Smooth muscle cell (in vitro differentiated cells): Measurements from ENCODE around the gene FBXW9. TPM values are rescaled to one million over a fixed set of nuclear protein-coding genes. Genes with fewer than 3 reads are reported as not detected.
"Not testable (repeated sequence)": the region's sequence is repeated elsewhere in the genome, so short reads cannot be mapped to it uniquely, and the experiment has no call there.

Experiments
- DNase-seq: peaks from one replicate; lab custom pipeline; 2025; ENCODE audit not compliant: unreplicated experiment; lab: John Stamatoyannopoulos, UW
- H2AFZ ChIP-seq: fragments of 200-600 bp; sonication (generic); 2 replicates; pipeline ENCODE4 v1.6.0; 2016; ENCODE audit warnings: antibody characterized with exemption, low read depth, mild to moderate bottlenecking
- H3F3A ChIP-seq: fragments of 200-600 bp; sonication (generic); 2 replicates; pipeline ENCODE4 v1.6.0; 2017; ENCODE audit warnings: antibody characterized with exemption, low read depth
- H3K27ac ChIP-seq: fragments of 200-600 bp; sonication (generic); 2 replicates; pipeline ENCODE4 v1.5.1; 2016; ENCODE audit warnings: low read depth, mild to moderate bottlenecking
- H3K27me3 ChIP-seq: fragments of 200-600 bp; sonication (generic); 2 replicates; pipeline ENCODE4 v1.6.1; 2016; ENCODE audit warnings: low read depth, mild to moderate bottlenecking
- H3K36me3 ChIP-seq: fragments of 200-600 bp; sonication (generic); 2 replicates; pipeline ENCODE4 v1.5.1; 2016; ENCODE audit warnings: low read depth
- H3K4me1 ChIP-seq: fragments of 200-600 bp; sonication (generic); 2 replicates; pipeline ENCODE4 v1.5.1; 2016; ENCODE audit warnings: low read depth
- H3K4me2 ChIP-seq: fragments of 200-600 bp; sonication (generic); 2 replicates; pipeline ENCODE4 v1.6.0; 2016; ENCODE audit warnings: mild to moderate bottlenecking
- H3K4me3 ChIP-seq: fragments of 200-600 bp; sonication (generic); 2 replicates; pipeline ENCODE4 v1.5.1; 2016; ENCODE audit warnings: mild to moderate bottlenecking
- H3K79me2 ChIP-seq: fragments of 200-600 bp; sonication (generic); 2 replicates; pipeline ENCODE4 v1.6.0; 2016; ENCODE audit warnings: low read depth, mild to moderate bottlenecking
- H3K9ac ChIP-seq: fragments of 200-600 bp; sonication (generic); 2 replicates; pipeline ENCODE4 v1.6.0; 2016; ENCODE audit warnings: low read depth
- H3K9me3 ChIP-seq: fragments of 200-600 bp; sonication (generic); replicated peaks from 2 replicates; pipeline ENCODE4 v1.5.1; 2016; ENCODE audit warnings: low read depth
- H4K20me1 ChIP-seq: fragments of 200-600 bp; sonication (generic); 2 replicates; pipeline ENCODE4 v1.6.0; 2016; ENCODE audit warnings: low read depth
- WGBS: methylation state at CpG from one replicate; pipeline ENCODE4 v1.1.7; 2016; ENCODE audit warnings: low lambda C conversion rate; 5-methylcytosine and 5-hydroxymethylcytosine counted together
- polyA plus RNA-seq: library from polyadenylated mRNA; unstranded; fragments of >200 nt; fragmentation: Nextera tagmentation; extraction: Ambion mirVana; gene quantifications from 2 replicates; pipeline ENCODE4 v1.2.1, GENCODE V29; 2016
- total RNA-seq: library from RNA; depleted of rRNA; stranded (reverse); fragments of >200 nt; gene quantifications from 2 replicates; pipeline ENCODE4 v1.2.3, GENCODE V29; 2014
- TF ChIP-seq, protein P1 (sequence below): fragments of 200-600 bp; sonication (generic); IDR thresholded peaks from 2 replicates; pipeline ENCODE4 v1.5.1; 2017; ENCODE audit warnings: borderline replicate concordance, mild to moderate bottlenecking, antibody characterized with exemption; ENCODE audit not compliant: insufficient read depth, poor library complexity, severe bottlenecking

FBXW9 gene
- total and polyA plus RNA-seq, 2 experiments from 2014 or later: 9.1 to 17.3 TPM

DNA sequence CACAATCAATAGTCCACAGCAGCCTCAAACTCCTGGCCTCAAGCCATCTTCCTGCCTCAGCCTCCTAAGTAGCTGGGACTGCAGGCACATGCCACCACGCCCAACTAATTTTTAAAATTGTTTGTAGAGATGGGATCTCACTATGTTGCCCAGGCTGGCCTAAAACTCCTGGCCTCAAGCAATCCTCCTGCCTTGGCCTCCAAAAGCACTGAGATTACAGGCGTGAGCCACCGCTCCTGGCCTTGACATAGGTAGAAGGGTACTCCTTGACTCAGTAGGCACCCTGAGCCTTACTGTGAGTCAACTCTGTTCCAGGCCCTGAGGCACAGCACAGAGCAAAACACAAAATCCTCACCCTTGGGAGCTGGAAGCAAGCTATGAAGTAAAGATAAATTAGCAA is 19.5 kb upstream of the FBXW9 start:
- H4K20me1 ChIP-seq: peaks cover 46% of the 10 kb centered on the region
- TF ChIP-seq, protein P1, sequence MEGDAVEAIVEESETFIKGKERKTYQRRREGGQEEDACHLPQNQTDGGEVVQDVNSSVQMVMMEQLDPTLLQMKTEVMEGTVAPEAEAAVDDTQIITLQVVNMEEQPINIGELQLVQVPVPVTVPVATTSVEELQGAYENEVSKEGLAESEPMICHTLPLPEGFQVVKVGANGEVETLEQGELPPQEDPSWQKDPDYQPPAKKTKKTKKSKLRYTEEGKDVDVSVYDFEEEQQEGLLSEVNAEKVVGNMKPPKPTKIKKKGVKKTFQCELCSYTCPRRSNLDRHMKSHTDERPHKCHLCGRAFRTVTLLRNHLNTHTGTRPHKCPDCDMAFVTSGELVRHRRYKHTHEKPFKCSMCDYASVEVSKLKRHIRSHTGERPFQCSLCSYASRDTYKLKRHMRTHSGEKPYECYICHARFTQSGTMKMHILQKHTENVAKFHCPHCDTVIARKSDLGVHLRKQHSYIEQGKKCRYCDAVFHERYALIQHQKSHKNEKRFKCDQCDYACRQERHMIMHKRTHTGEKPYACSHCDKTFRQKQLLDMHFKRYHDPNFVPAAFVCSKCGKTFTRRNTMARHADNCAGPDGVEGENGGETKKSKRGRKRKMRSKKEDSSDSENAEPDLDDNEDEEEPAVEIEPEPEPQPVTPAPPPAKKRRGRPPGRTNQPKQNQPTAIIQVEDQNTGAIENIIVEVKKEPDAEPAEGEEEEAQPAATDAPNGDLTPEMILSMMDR: no peak
- no peak overlapping the region for H3K4me2 ChIP-seq
- peaks cover 6% of the 10 kb centered on the region for H3F3A ChIP-seq
- no peaks in the 10 kb centered on the region for H3K9me3 ChIP-seq
- H3K36me3 ChIP-seq: peaks cover 3% of the 10 kb centered on the region
- H3K79me2 ChIP-seq: peaks cover 50% of the 10 kb centered on the region
- H3K4me3 ChIP-seq: no peak overlapping the region
- 96% methylated on average over 3 of the region's 3 CpGs for WGBS
- H3K9ac ChIP-seq: no peak overlapping the region
- H3K27ac ChIP-seq: no peak overlapping the region
- peaks cover 4% of the 10 kb centered on the region for H3K4me1 ChIP-seq
- no peak overlapping the region for H2AFZ ChIP-seq
- DNase-seq: no peak
- no peaks in the 10 kb centered on the region for H3K27me3 ChIP-seq

- Histone ChIP-seq H3K9ac (no peak overlapping the region), H3K4me2 (no peak overlapping the region), H3K9me3 (no peaks in the 10 kb centered on the region), H3K4me3 (no peak overlapping the region), H4K20me1 (peaks cover 38% of the 10 kb centered on the region), H3F3A (no peaks in the 10 kb centered on the region), H3K36me3 (peaks cover 4% of the 10 kb centered on the region), H3K27me3 (no peaks in the 10 kb centered on the region), H2AFZ (no peak overlapping the region), H3K27ac (no peak overlapping the region), H3K79me2 (peaks cover 41% of the 10 kb centered on the region), H3K4me1 (no peaks in the 10 kb centered on the region)
- TF ChIP-seq, protein P1: no peak
- 97% methylated on average over 15 of the region's 15 CpGs for WGBS
- no peak for DNase-seq
Measured at GRCh38 chr19:12715102-12715501, 18.7 kb upstream of the FBXW9 start.

GRCh38 chr19:12713304-12713703 is 16.9 kb upstream of the FBXW9 start:
- H3K4me2 ChIP-seq, H3F3A ChIP-seq, H2AFZ ChIP-seq, H3K9ac ChIP-seq, H3K4me3 ChIP-seq, DNase-seq, H3K27ac ChIP-seq, H3K36me3 ChIP-seq, H3K9me3 ChIP-seq, H3K4me1 ChIP-seq, H3K27me3 ChIP-seq: not testable (repeated sequence)
- Histone ChIP-seq H4K20me1 (peaks cover 22% of the 10 kb centered on the region), H3K79me2 (peaks cover 23% of the 10 kb centered on the region)
- WGBS: 96% methylated on average over 9 of the region's 9 CpGs

GRCh38 chr19:12712077-12712476 is 15.6 kb upstream of the FBXW9 start:
- H3K27me3 ChIP-seq, H3K4me3 ChIP-seq, DNase-seq, H3K27ac ChIP-seq, H3K36me3 ChIP-seq, H3K9me3 ChIP-seq, H3K4me2 ChIP-seq, H2AFZ ChIP-seq, H3F3A ChIP-seq, H3K4me1 ChIP-seq, H3K9ac ChIP-seq: not testable (repeated sequence)
- TF ChIP-seq, protein P1: peak; percentile 28
- peaks cover 22% of the 10 kb centered on the region for H4K20me1 ChIP-seq
- 54% methylated on average over 13 of the region's 14 CpGs for WGBS
- H3K79me2 ChIP-seq: peaks cover 11% of the 10 kb centered on the region
